ENCODE data around the gene ZNF492.

The ZNF492 gene

GRCh38 chr19:22603518-22604440, 30.3 kb upstream of the ZNF492 start:
- H3K4me3 ChIP-seq (ENCODE audit: low read depth, low read length), result no peak overlapping the region
- no peak for TF ChIP-seq CTCF (IDR thresholded peaks at IDR 0.05; ENCODE audit: low read depth, low read length)

- no peak overlapping the region for H3K4me3 ChIP-seq (ENCODE audit: low read depth, low read length)
- TF ChIP-seq CTCF (IDR thresholded peaks at IDR 0.05; ENCODE audit: low read depth, low read length), result no peak
Measured at GRCh38 chr19:22604571-22605274, 29.4 kb upstream of the ZNF492 start.

GRCh38 chr19:22605275-22606211, 28.6 kb upstream of the ZNF492 start:
- TF ChIP-seq CTCF (IDR thresholded peaks at IDR 0.05; ENCODE audit: low read depth, low read length), result no peak
- H3K4me3 ChIP-seq (ENCODE audit: low read depth, low read length), result no peak overlapping the region

GRCh38 chr19:22606212-22606553, 27.9 kb upstream of the ZNF492 start:
- TF ChIP-seq CTCF (IDR thresholded peaks at IDR 0.05; ENCODE audit: low read depth, low read length), result no peak
- H3K4me3 ChIP-seq (ENCODE audit: low read depth, low read length), result no peak overlapping the region

- no peak for TF ChIP-seq CTCF (IDR thresholded peaks at IDR 0.05; ENCODE audit: low read depth, low read length)
- H3K4me3 ChIP-seq (ENCODE audit: low read depth, low read length), result no peak overlapping the region
Measured at GRCh38 chr19:22606954-22607652, 27.0 kb upstream of the ZNF492 start.

- no peak for TF ChIP-seq CTCF (IDR thresholded peaks at IDR 0.05; ENCODE audit: low read depth, low read length)
- no peak overlapping the region for H3K4me3 ChIP-seq (ENCODE audit: low read depth, low read length)
Measured at GRCh38 chr19:22607653-22608430, 26.3 kb upstream of the ZNF492 start.

Data from WI38 (cell line).